ENCODE measurements around the gene CHI3L1. TPM values are rescaled to one million over a fixed set of nuclear protein-coding genes. Genes with fewer than 3 reads are reported as not detected.

Gene CHI3L1
- polyA plus RNA-seq, 1 of the 3 experiments (the other 2 are of a cell fraction): not detected

DNA sequence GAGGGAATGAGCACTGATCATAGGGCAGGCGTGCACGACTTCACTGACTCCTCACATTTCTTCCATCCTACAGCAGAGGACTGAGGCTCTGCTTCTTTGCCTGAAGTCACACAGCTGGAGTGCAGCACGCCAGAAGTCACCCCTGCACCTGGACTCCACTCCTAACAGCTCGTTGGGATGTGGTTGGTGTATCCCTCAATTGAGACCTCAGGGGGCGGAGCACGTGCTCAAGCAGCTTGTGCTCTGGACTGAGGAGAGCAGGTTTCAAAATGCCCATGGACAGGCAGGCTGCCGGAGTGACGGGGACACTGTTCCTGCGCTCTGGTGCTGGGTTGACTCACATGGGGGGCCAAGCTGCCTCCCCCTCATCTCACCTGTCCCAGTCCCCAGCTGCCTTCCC is 29.1 kb upstream of the CHI3L1 start:
- POLR2A ChIA-PET: interaction anchor here (1.0 to 2.2 kb wide), 2 partner anchors 98 to 179 kb away, joined by 3 to 12 read pairs; no protein-coding TSS in a partner anchor
- 61% methylated on average over 9 of the region's 9 CpGs for WGBS (ENCODE audit: low lambda C conversion rate)

DNA sequence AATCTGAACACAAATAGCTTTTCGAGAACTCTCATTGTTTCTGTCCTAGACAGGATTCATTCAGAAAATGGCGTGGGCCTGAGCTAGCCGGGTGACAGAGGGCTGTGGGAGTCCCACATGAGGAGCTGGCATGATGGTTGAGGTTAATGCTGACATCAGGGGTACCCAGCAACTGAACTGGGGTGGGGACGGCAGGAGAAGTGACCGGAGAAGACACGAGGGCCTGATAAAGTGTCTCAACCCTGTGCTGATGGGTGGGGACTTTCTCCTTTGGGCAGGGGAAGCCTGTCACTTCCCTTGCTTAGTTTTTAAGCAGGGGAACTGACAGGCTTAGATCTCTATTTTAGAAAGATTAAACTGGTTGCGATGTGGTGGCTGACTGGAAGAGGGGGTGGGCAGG is 28.4 kb upstream of the CHI3L1 start:
- Histone ChIP-seq H3K27me3 (ENCODE audit: insufficient read depth) (peaks cover 7% of the 10 kb centered on the region; the same call in 1 of the 2 replicates), H3K9ac (no peak overlapping the region), H3K4me3 (ENCODE audit: low read depth in 2 of 2, low read length in 1 of 2) (no peak overlapping the region), H3K9me2 (no peaks in the 10 kb centered on the region), H4K20me1 (ENCODE audit: insufficient read depth) (no peaks in the 10 kb centered on the region), H3K9me3 (no peaks in the 10 kb centered on the region), H3F3A (replicated peaks; ENCODE audit: insufficient read depth) (no peaks in the 10 kb centered on the region), H3K4me2 (no peak overlapping the region), H3K79me2 (ENCODE audit: insufficient read depth) (no peaks in the 10 kb centered on the region), H3K36me3 (replicated peaks in 1 of 2; ENCODE audit: control insufficient read depth in 1 of 2, insufficient read depth in 2 of 2, low read length in 1 of 2) (no peaks in the 10 kb centered on the region), H3K27ac (ENCODE audit: low read depth in 2 of 2, low read length in 1 of 2) (no peak overlapping the region), H2AFZ (ENCODE audit: low read depth) (no peak overlapping the region), H3K4me1 (ENCODE audit: control insufficient read depth in 1 of 2, insufficient read depth in 2 of 2, low read depth in 1 of 2, low read length in 1 of 2) (peaks cover 0 to 2% of the 10 kb centered on the region in 2 experiments; a peak in 1 of 4 replicates)
- CTCF ChIA-PET: interaction anchor here (1.7 to 23.6 kb wide), 21 partner anchors 9 to 187 kb away, joined by 4 to 602 read pairs (median 19); partner anchors contain the start of genes ADORA1 and PPFIA4
- POLR2A ChIA-PET: interaction anchor here (2.2 kb wide), 1 partner anchor 97 kb away, joined by 12 read pairs; no protein-coding TSS in a partner anchor
- 74% methylated on average over 7 of the region's 7 CpGs for WGBS (ENCODE audit: low lambda C conversion rate)
- TF ChIP-seq YY1 (IDR thresholded peaks at IDR 0.05; ENCODE audit: low read depth) (no peak), FOSL2 (IDR thresholded peaks at IDR 0.05; ENCODE audit: borderline replicate concordance, low read depth) (no peak), TAF1 (IDR thresholded peaks at IDR 0.05; ENCODE audit: borderline replicate concordance, low read depth, low read length) (no peak), RAD21 (IDR thresholded peaks at IDR 0.05; ENCODE audit: low read length) (no peak), FOXM1 (IDR thresholded peaks at IDR 0.05; ENCODE audit: low read depth) (no peak), ELF1 (IDR thresholded peaks at IDR 0.05) (no peak), EZH2phosphoT487 (IDR thresholded peaks at IDR 0.05; ENCODE audit: borderline replicate concordance, low read depth) (no peak)
- TF ChIP-seq, protein P1, sequence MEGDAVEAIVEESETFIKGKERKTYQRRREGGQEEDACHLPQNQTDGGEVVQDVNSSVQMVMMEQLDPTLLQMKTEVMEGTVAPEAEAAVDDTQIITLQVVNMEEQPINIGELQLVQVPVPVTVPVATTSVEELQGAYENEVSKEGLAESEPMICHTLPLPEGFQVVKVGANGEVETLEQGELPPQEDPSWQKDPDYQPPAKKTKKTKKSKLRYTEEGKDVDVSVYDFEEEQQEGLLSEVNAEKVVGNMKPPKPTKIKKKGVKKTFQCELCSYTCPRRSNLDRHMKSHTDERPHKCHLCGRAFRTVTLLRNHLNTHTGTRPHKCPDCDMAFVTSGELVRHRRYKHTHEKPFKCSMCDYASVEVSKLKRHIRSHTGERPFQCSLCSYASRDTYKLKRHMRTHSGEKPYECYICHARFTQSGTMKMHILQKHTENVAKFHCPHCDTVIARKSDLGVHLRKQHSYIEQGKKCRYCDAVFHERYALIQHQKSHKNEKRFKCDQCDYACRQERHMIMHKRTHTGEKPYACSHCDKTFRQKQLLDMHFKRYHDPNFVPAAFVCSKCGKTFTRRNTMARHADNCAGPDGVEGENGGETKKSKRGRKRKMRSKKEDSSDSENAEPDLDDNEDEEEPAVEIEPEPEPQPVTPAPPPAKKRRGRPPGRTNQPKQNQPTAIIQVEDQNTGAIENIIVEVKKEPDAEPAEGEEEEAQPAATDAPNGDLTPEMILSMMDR (IDR thresholded peaks at IDR 0.05): no peak
- no peak for DNase-seq

More for the DNA sequence above, 29.1 kb upstream of the CHI3L1 start:
- Histone ChIP-seq H3F3A (replicated peaks; ENCODE audit: insufficient read depth) (no peaks in the 10 kb centered on the region), H2AFZ (ENCODE audit: low read depth) (no peak overlapping the region), H3K79me2 (ENCODE audit: insufficient read depth) (no peaks in the 10 kb centered on the region), H3K9me2 (no peaks in the 10 kb centered on the region), H3K36me3 (replicated peaks in 1 of 2; ENCODE audit: control insufficient read depth in 1 of 2, insufficient read depth in 2 of 2, low read length in 1 of 2) (no peaks in the 10 kb centered on the region), H3K27me3 (ENCODE audit: insufficient read depth) (peaks cover 11% of the 10 kb centered on the region), H4K20me1 (ENCODE audit: insufficient read depth) (no peaks in the 10 kb centered on the region), H3K4me2 (no peak overlapping the region), H3K9ac (no peak overlapping the region), H3K4me3 (ENCODE audit: low read depth in 2 of 2, low read length in 1 of 2) (no peak overlapping the region), H3K9me3 (no peaks in the 10 kb centered on the region), H3K27ac (ENCODE audit: low read depth in 2 of 2, low read length in 1 of 2) (no peak overlapping the region), H3K4me1 (ENCODE audit: control insufficient read depth in 1 of 2, insufficient read depth in 2 of 2, low read depth in 1 of 2, low read length in 1 of 2) (peaks cover 0 to 2% of the 10 kb centered on the region in 2 experiments; a peak in 1 of 4 replicates)
- TF ChIP-seq GATA2 (CRISPR knock-in tag; IDR thresholded peaks at IDR 0.05) (no peak), FOXM1 (IDR thresholded peaks at IDR 0.05; ENCODE audit: low read depth) (no peak), TCF12 (IDR thresholded peaks at IDR 0.05) (no peak), RXRA (IDR thresholded peaks at IDR 0.05; ENCODE audit: borderline replicate concordance, low read depth) (no peak), POLR2AphosphoS5 (IDR thresholded peaks at IDR 0.05; ENCODE audit: low read depth, low read length) (no peak), RFX5 (IDR thresholded peaks at IDR 0.05; ENCODE audit: low read length) (no peak), FOXJ3 (CRISPR knock-in tag; IDR thresholded peaks at IDR 0.05) (no peak), MXI1 (IDR thresholded peaks at IDR 0.05; ENCODE audit: low read depth, low read length) (no peak), YY1 (IDR thresholded peaks at IDR 0.05; ENCODE audit: low read depth) (no peak), TAF1 (IDR thresholded peaks at IDR 0.05; ENCODE audit: borderline replicate concordance, low read depth, low read length) (no peak), FOSL2 (IDR thresholded peaks at IDR 0.05; ENCODE audit: borderline replicate concordance, low read depth) (no peak), ELF1 (IDR thresholded peaks at IDR 0.05) (no peak), MEF2A (IDR thresholded peaks at IDR 0.05; ENCODE audit: borderline replicate concordance, low read depth) (no peak), EP300 (IDR thresholded peaks at IDR 0.05; ENCODE audit: borderline replicate concordance in 1 of 2, low read depth in 1 of 2, low read length in 1 of 2) (no peak), RCOR1 (IDR thresholded peaks at IDR 0.05; ENCODE audit: low read length) (no peak), RAD21 (IDR thresholded peaks at IDR 0.05; ENCODE audit: low read length) (no peak)
- TF ChIP-seq, protein P2, sequence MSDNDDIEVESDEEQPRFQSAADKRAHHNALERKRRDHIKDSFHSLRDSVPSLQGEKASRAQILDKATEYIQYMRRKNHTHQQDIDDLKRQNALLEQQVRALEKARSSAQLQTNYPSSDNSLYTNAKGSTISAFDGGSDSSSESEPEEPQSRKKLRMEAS (IDR thresholded peaks at IDR 0.05; ENCODE audit: low read depth): no peak
- TF ChIP-seq, protein P3, sequence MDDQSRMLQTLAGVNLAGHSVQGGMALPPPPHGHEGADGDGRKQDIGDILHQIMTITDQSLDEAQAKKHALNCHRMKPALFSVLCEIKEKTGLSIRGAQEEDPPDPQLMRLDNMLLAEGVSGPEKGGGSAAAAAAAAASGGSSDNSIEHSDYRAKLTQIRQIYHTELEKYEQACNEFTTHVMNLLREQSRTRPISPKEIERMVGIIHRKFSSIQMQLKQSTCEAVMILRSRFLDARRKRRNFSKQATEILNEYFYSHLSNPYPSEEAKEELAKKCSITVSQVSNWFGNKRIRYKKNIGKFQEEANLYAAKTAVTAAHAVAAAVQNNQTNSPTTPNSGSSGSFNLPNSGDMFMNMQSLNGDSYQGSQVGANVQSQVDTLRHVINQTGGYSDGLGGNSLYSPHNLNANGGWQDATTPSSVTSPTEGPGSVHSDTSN (IDR thresholded peaks at IDR 0.05): no peak
- DNase-seq: no peak
- CTCF ChIA-PET: interaction anchor here (0.7 to 23.6 kb wide), 51 partner anchors 9 to 217 kb away, joined by 3 to 602 read pairs (median 9); partner anchors contain the start of genes ADORA1, MYBPH and PPFIA4

Data from SK-N-SH (cell line).